GM12875 (cell line): ENCODE results near the gene TBR1.

Source experiments
- H3K4me3 ChIP-seq: one replicate; pipeline ENCODE4 v1.5.1; 2011; ENCODE audit warnings: low read depth, low read length, control low read depth
- TF ChIP-seq, protein P1 (sequence below): IDR thresholded peaks from 2 replicates; pipeline ENCODE4 v1.5.1; 2011; ENCODE audit warnings: low read depth, mild to moderate bottlenecking, control low read depth, inconsistent platforms, low read length, moderate library complexity, borderline replicate concordance; ENCODE audit not compliant: insufficient read depth

The TBR1 gene

DNA sequence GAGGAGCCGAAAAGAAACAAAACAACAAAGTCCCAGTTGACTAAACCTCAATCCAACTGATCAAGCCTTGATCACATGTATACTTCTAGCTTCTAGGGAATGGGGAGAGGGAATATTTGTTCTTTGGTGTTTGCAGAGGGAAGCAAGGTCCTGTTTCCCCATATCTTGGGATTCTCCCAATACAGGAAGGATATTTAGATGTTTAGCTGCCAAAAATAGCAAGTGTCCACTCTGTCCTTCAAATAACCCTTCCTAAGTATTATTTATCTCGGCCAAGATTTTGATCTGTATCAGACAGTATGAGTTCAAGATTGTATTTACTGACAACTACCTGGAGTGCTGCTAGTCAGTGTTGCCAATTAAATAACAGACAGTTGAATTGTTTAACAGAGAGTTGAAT lies 55.5 kb downstream of the TBR1 start:
- H3K4me3 ChIP-seq = no peak overlapping the region
- TF ChIP-seq, protein P1, sequence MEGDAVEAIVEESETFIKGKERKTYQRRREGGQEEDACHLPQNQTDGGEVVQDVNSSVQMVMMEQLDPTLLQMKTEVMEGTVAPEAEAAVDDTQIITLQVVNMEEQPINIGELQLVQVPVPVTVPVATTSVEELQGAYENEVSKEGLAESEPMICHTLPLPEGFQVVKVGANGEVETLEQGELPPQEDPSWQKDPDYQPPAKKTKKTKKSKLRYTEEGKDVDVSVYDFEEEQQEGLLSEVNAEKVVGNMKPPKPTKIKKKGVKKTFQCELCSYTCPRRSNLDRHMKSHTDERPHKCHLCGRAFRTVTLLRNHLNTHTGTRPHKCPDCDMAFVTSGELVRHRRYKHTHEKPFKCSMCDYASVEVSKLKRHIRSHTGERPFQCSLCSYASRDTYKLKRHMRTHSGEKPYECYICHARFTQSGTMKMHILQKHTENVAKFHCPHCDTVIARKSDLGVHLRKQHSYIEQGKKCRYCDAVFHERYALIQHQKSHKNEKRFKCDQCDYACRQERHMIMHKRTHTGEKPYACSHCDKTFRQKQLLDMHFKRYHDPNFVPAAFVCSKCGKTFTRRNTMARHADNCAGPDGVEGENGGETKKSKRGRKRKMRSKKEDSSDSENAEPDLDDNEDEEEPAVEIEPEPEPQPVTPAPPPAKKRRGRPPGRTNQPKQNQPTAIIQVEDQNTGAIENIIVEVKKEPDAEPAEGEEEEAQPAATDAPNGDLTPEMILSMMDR = no peak

DNA sequence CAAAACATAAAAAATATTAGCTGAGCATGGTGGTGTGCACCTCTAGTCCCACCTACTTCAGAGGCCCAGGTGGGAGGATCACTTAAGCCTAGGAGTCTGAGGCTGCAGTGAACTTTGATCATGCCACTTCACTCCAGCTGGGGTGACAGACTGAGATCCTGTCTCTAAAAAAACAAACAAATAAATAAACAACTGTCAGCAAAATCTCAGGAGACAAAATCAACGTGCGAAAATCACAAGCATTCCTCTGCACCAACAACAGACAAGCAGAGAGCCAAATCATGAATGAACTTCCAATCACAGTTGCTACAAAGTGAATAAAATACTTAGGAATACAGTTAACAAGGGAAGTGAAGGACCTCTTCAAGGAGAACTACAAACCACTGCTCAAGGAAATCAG lies 58.8 kb downstream of the TBR1 start:
- TF ChIP-seq, protein P1 = no peak
- H3K4me3 ChIP-seq = no peak overlapping the region
